Natural killer cell (primary cell): ENCODE measurements around the gene SCD. TPM values are rescaled to one million over a fixed set of nuclear protein-coding genes. Genes with fewer than 3 reads are reported as not detected.

Experiments
- ATAC-seq, 3 donors: fragments of 150-1000 bp in 2 of 3; fragments of 200-7000 bp in 1 of 3; cut with Tn5 transposase; 1 replicate in 1 of 3; 2 replicates in 2 of 3; pipeline ENCODE4 v1.10.0; 2021; ENCODE audit warnings: mild to moderate bottlenecking in 2 of 3, moderate library complexity in 2 of 3
- DNase-seq, 2 donors: peaks; one replicate each; pipeline versions ENCODE4 v3.0.0 to v3.0.0-alpha.2; 2013 to 2021; ENCODE audit warnings: mixed read lengths in 1 of 2
- H3K27ac ChIP-seq: one replicate; pipeline ENCODE4 v1.5.1; 2013; ENCODE audit warnings: mild to moderate bottlenecking, low read length
- H3K27me3 ChIP-seq: one replicate; pipeline ENCODE4 v1.6.1; 2013; ENCODE audit warnings: low read length; ENCODE audit not compliant: control insufficient read depth, insufficient read depth
- H3K36me3 ChIP-seq: one replicate; pipeline ENCODE4 v1.6.1; 2013; ENCODE audit warnings: low read length; ENCODE audit not compliant: control insufficient read depth, insufficient read depth
- H3K4me1 ChIP-seq: one replicate; pipeline ENCODE4 v1.6.1; 2013; ENCODE audit warnings: low read length; ENCODE audit not compliant: control insufficient read depth, insufficient read depth
- H3K4me3 ChIP-seq: one replicate; pipeline ENCODE4 v1.5.1; 2013; ENCODE audit warnings: low read length
- H3K9me3 ChIP-seq: one replicate; pipeline ENCODE4 v1.6.1; 2013; ENCODE audit warnings: low read length; ENCODE audit not compliant: control insufficient read depth, insufficient read depth
- H3K27ac Mint-ChIP-seq, 2 donors: one replicate each; pipeline ENCODE4 v1.8.0; 2022; ENCODE audit warnings: mild to moderate bottlenecking in 2 of 2, mixed read lengths in 2 of 2, moderate library complexity in 1 of 2
- H3K27me3 Mint-ChIP-seq, 2 donors: one replicate each; pipeline ENCODE4 v1.8.0; 2022; ENCODE audit warnings: low read depth in 2 of 2, mixed read lengths in 2 of 2
- H3K36me3 Mint-ChIP-seq: one replicate; pipeline ENCODE4 v1.8.0; 2022; ENCODE audit warnings: mixed read lengths
- H3K4me1 Mint-ChIP-seq, 2 donors: one replicate each; pipeline ENCODE4 v1.8.0; 2022; ENCODE audit warnings: mixed read lengths in 2 of 2
- H3K4me3 Mint-ChIP-seq: one replicate; pipeline ENCODE4 v1.8.0; 2022; ENCODE audit warnings: mild to moderate bottlenecking, moderate library complexity, mixed read lengths
- H3K9me3 Mint-ChIP-seq, 2 donors: one replicate each; pipeline ENCODE4 v1.8.0; 2022; ENCODE audit warnings: mixed read lengths in 2 of 2
- CTCF ChIP-seq: fragments of 200-600 bp; IDR thresholded peaks from one replicate; pipeline ENCODE4 v1.8.0; 2022; ENCODE audit warnings: antibody characterized with exemption
- WGBS: methylation state at CpG from one replicate; pipeline ENCODE4 v1.1.7; 2013; ENCODE audit warnings: missing lambda C conversion rate; ENCODE audit not compliant: insufficient coverage; 5-methylcytosine and 5-hydroxymethylcytosine counted together
- intact Hi-C: fragments of 100-400 bp; cut with micrococcal nuclease; formaldehyde crosslinking; loops from one replicate; pipeline ENCODE4 v1.14.2; 2022
- total RNA-seq, 4 donors: library from RNA; stranded (reverse); fragments of 120-200 nt in 1 of 4; gene quantifications; one replicate each; pipeline versions ENCODE4 v1.2.3 to v1.2.4, GENCODE V29; 2013 to 2022

The SCD gene
- total RNA-seq, 3 donors from 2014 or later (not counting 1 experiment from before 2014, with no cell fraction given), result 3.5 to 10.1 (median 3.8) TPM

DNA sequence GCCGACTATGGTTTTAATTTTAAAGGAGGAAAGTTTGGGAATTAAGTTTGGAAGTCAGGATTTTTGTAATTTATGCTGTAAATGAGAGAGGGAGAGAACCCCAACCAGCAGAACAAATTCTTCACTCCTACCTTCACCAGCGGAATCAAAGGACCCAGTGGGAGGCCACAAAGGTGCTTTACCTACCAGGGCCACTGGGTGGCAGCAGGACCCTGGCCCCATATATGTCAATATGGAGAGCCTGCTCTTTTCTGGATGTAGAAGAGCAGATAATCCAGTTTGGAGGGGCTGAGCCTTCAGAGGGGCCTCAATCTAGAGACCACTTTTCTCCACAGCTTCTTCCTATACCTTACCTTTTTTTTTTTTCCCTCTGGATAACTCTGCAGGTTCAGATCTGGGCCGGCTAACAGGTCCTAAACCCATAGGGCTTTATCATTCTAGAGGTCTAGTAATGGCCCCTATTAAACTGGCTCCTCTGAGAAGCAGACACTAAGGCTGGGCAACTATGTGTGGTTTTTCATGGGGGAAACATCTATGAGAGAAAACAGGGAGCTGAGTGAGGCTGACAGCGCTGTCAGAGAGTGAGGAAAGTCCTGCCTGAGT is 8.5 kb upstream of the SCD start:
- 74% methylated on average over 3 of the region's 4 CpGs for WGBS
- Histone ChIP-seq H3K4me3 (no peak overlapping the region), H3K36me3 (no peaks in the 10 kb centered on the region), H3K4me1 (peaks cover 12% of the 10 kb centered on the region), H3K9me3 (no peaks in the 10 kb centered on the region), H3K27ac (no peak overlapping the region), H3K27me3 (no peaks in the 10 kb centered on the region)
- intact Hi-C loops, result loop anchor here (1.0 to 5.0 kb wide), 4 partner anchors 34 to 180 kb away; no protein-coding TSS in a partner anchor
- Mint-ChIP-seq H3K36me3 (no peaks in the 10 kb centered on the region), H3K9me3 (no peaks in the 10 kb centered on the region), H3K4me1 (peaks cover 0 to 10% of the 10 kb centered on the region in 2 donors), H3K27me3 (peaks cover 12 to 20% of the 10 kb centered on the region in 2 donors), H3K4me3 (no peak overlapping the region), H3K27ac (peak overlapping the region in 1 of 2 donors; percentile 6)
- DNase-seq, result peak; percentile 76 to 88
- peak; percentile 91 for TF ChIP-seq CTCF
- ATAC-seq, result peak; percentile 89 to 96 (median 94)

DNA sequence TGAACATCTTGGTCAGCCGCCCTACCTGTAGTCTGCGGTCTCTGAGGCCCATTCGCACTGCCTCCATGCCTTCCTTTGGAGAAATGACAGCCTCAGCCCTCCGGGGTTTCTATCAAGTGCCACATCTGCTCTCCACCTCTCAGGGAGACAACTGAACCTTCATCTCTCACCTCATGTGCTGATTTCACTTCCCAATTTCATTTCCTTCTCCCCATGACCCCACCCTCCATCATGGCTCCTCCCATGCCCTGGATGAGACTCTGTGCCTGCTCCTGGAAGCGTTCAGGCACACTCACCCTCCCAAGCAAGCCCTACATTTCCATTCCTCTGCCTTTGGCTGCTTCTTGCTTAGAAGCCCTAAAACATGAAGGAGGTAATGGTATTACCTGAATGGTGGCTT is 7.8 kb upstream of the SCD start:
- Mint-ChIP-seq H3K27me3 (peaks cover 5 to 13% of the 10 kb centered on the region in 2 donors), H3K9me3 (no peaks in the 10 kb centered on the region), H3K27ac (no peak overlapping the region), H3K36me3 (no peaks in the 10 kb centered on the region), H3K4me3 (no peak overlapping the region), H3K4me1 (peaks cover 0 to 10% of the 10 kb centered on the region in 2 donors)
- TF ChIP-seq CTCF, result no peak
- DNase-seq (no peak), ATAC-seq (no peak)
- Histone ChIP-seq H3K27me3 (no peaks in the 10 kb centered on the region), H3K4me3 (no peak overlapping the region), H3K9me3 (no peaks in the 10 kb centered on the region), H3K4me1 (peaks cover 12% of the 10 kb centered on the region), H3K27ac (no peak overlapping the region), H3K36me3 (no peaks in the 10 kb centered on the region)
- 38% methylated on average over 5 of the region's 5 CpGs for WGBS
- intact Hi-C loops, result loop anchor here (5.0 kb wide), 1 partner anchor 33 kb away; no protein-coding TSS in a partner anchor

- Mint-ChIP-seq H3K4me1 (peaks cover 6 to 18% of the 10 kb centered on the region in 2 donors), H3K9me3 (no peaks in the 10 kb centered on the region), H3K27ac (no peak overlapping the region), H3K4me3 (no peak overlapping the region), H3K36me3 (no peaks in the 10 kb centered on the region), H3K27me3 (peaks cover 0 to 5% of the 10 kb centered on the region in 2 donors)
- Histone ChIP-seq H3K27ac (no peak overlapping the region), H3K4me3 (no peak overlapping the region), H3K36me3 (no peaks in the 10 kb centered on the region), H3K4me1 (peaks cover 17% of the 10 kb centered on the region), H3K9me3 (no peaks in the 10 kb centered on the region), H3K27me3 (no peaks in the 10 kb centered on the region)
- no peak for DNase-seq
- TF ChIP-seq CTCF, result no peak
- intact Hi-C loops, result loop anchor here (5.0 kb wide), 1 partner anchor 51 kb away; no protein-coding TSS in a partner anchor
- ATAC-seq, result no peak
- WGBS, result 84% methylated on average over 12 of the region's 12 CpGs
Measured at GRCh38 chr10:100340948-100341847, 5.8 kb upstream of the SCD start.
